HepG2 (cell line): ENCODE data around the gene PIGL. TPM values are rescaled to one million over a fixed set of nuclear protein-coding genes. Genes with fewer than 3 reads are reported as not detected.

Experiments
- CHD2 ChIP-seq: IDR thresholded peaks from 2 replicates; pipeline ENCODE4 v1.6.1; 2011; ENCODE audit warnings: low read depth, low read length, improper control_type of control experiment
- ELF1 ChIP-seq: sonication (generic); formaldehyde crosslinking; IDR thresholded peaks from 2 replicates; pipeline ENCODE4 v1.4.0; 2020; ENCODE audit warnings: missing genetic modification reagents
- ISX ChIP-seq: sonication (generic); formaldehyde crosslinking; conservative IDR thresholded peaks from 2 replicates; pipeline ENCODE4 v1.5.0; 2020; ENCODE audit warnings: missing genetic modification reagents
- KDM2A ChIP-seq: sonication (generic); formaldehyde crosslinking; IDR thresholded peaks from 2 replicates; pipeline ENCODE4 v1.4.0; 2020; ENCODE audit warnings: low read depth, missing genetic modification reagents, borderline replicate concordance
- MEIS1 ChIP-seq: sonication (generic); formaldehyde crosslinking; IDR thresholded peaks from 2 replicates; pipeline ENCODE4 v1.9.0; 2021; ENCODE audit warnings: mild to moderate bottlenecking, missing genetic modification reagents, moderate library complexity, borderline replicate concordance
- MXI1 ChIP-seq: IDR thresholded peaks from 3 replicates; pipeline ENCODE4 v1.6.1; 2012; ENCODE audit warnings: low read depth, low read length, inconsistent platforms, borderline replicate concordance
- PAX8 ChIP-seq: sonication (generic); formaldehyde crosslinking; IDR thresholded peaks from 2 replicates; pipeline ENCODE4 v1.8.0; 2022; ENCODE audit warnings: mild to moderate bottlenecking, missing genetic modification reagents, borderline replicate concordance
- PCBP2 ChIP-seq: fragments of 200-400 bp; formaldehyde crosslinking; optimal IDR thresholded peaks from 2 replicates; pipeline ENCODE3; 2018; ENCODE audit warnings: low read length, low read depth; ENCODE audit not compliant: poor library complexity, severe bottlenecking
- POGZ ChIP-seq: sonication (generic); formaldehyde crosslinking; IDR thresholded peaks from 2 replicates; pipeline ENCODE4 v1.4.0; 2020; ENCODE audit warnings: mild to moderate bottlenecking, missing genetic modification reagents
- RELA ChIP-seq: sonication (generic); formaldehyde crosslinking; IDR thresholded peaks from 2 replicates; pipeline ENCODE4 v1.4.0; 2020; ENCODE audit warnings: missing genetic modification reagents
- RFX3 ChIP-seq: IDR thresholded peaks from 2 replicates; pipeline ENCODE4 v1.6.1; 2016; ENCODE audit warnings: missing biosample characterization, missing genetic modification reagents
- SIN3A ChIP-seq: IDR thresholded peaks from 2 replicates; pipeline ENCODE4 v1.6.1; 2011; ENCODE audit warnings: low read depth, mild to moderate bottlenecking, control low read depth, low read length, borderline replicate concordance
- TEAD2 ChIP-seq: sonication (generic); formaldehyde crosslinking; IDR thresholded peaks from 2 replicates; pipeline ENCODE4 v1.9.0; 2021; ENCODE audit warnings: missing genetic modification reagents
- ZFP36 ChIP-seq: fragments of 150-350 bp; IDR thresholded peaks from 2 replicates; pipeline ENCODE4 v1.6.1; 2018; ENCODE audit warnings: borderline replicate concordance, low read length, low read depth; ENCODE audit not compliant: partially characterized antibody
- ZNF367 ChIP-seq: sonication (generic); formaldehyde crosslinking; IDR thresholded peaks from 2 replicates; pipeline ENCODE4 v1.4.0; 2020; ENCODE audit warnings: missing genetic modification reagents, borderline replicate concordance
- ZNF451 ChIP-seq: sonication (generic); formaldehyde crosslinking; IDR thresholded peaks from 2 replicates; pipeline ENCODE4 v1.5.0; 2020; ENCODE audit warnings: mild to moderate bottlenecking, missing genetic modification reagents
- ZNF644 ChIP-seq: IDR thresholded peaks from 2 replicates; pipeline ENCODE4 v1.6.1; 2016; ENCODE audit warnings: low read depth
- ZNF746 ChIP-seq: sonication (generic); formaldehyde crosslinking; IDR thresholded peaks from 2 replicates; pipeline ENCODE4 v1.8.0; 2022; ENCODE audit warnings: mild to moderate bottlenecking, missing genetic modification reagents
- ZNF788 ChIP-seq: sonication (generic); formaldehyde crosslinking; IDR thresholded peaks from 2 replicates; pipeline ENCODE4 v1.5.0; 2020; ENCODE audit warnings: mild to moderate bottlenecking, missing genetic modification reagents, borderline replicate concordance
- ZNF83 ChIP-seq: sonication (generic); formaldehyde crosslinking; IDR thresholded peaks from 2 replicates; pipeline ENCODE4 v1.4.0; 2020; ENCODE audit warnings: missing genetic modification reagents, mild to moderate bottlenecking, borderline replicate concordance
- ZSCAN30 ChIP-seq: sonication (generic); formaldehyde crosslinking; IDR thresholded peaks from 2 replicates; pipeline ENCODE4 v1.5.0; 2020; ENCODE audit warnings: mild to moderate bottlenecking, missing genetic modification reagents
- polyA plus RNA-seq, 8 experiments: library from polyadenylated mRNA; depleted of rRNA in 3 of 8; stranded (reverse) in 7 of 8; unstranded in 1 of 8; fragments of >200 nt; fragmentation: Illumina TruSeq in 4 of 8; extraction: Trizol in 4 of 8; gene quantifications; 2 replicates each; pipeline versions ENCODE4 v1.2.1 to v1.2.3, GENCODE V29; 2011 to 2016; ENCODE audit warnings: low read depth in 4 of 8, missing spikeins in 1 of 8, mixed read lengths in 1 of 8; ENCODE audit not compliant: insufficient read depth in 1 of 8
- total RNA-seq, 5 experiments: library from RNA; depleted of rRNA; stranded (reverse); fragments of >200 nt; fragmentation: Illumina TruSeq; extraction: Trizol; gene quantifications; 2 replicates each; pipeline ENCODE4 v1.2.3, GENCODE V29; 2016; ENCODE audit warnings: low read depth in 1 of 5
- TF ChIP-seq, protein P1 (sequence below): sonication (generic); formaldehyde crosslinking; IDR thresholded peaks from 2 replicates; pipeline ENCODE4 v1.4.0; 2020; ENCODE audit warnings: missing genetic modification reagents
- TF ChIP-seq, protein P2 (sequence below): sonication (generic); formaldehyde crosslinking; IDR thresholded peaks from 2 replicates; pipeline ENCODE4 v1.5.0; 2020; ENCODE audit warnings: missing genetic modification reagents, mild to moderate bottlenecking, borderline replicate concordance
- TF ChIP-seq, protein P3 (sequence below): fragments of 450-650 bp; IDR thresholded peaks from 2 replicates; pipeline ENCODE4 v1.6.1; 2017; ENCODE audit warnings: mild to moderate bottlenecking
- TF ChIP-seq, protein P4 (sequence below): sonication (generic); formaldehyde crosslinking; IDR thresholded peaks from 2 replicates; pipeline ENCODE4 v1.5.1; 2020; ENCODE audit warnings: missing genetic modification reagents, mild to moderate bottlenecking, borderline replicate concordance

The PIGL gene
- total and polyA plus RNA-seq, 2 of the 13 experiments (the other 11 are each of a cell fraction or from before 2014, with no cell fraction given) = 28.5 to 63.8 TPM

DNA sequence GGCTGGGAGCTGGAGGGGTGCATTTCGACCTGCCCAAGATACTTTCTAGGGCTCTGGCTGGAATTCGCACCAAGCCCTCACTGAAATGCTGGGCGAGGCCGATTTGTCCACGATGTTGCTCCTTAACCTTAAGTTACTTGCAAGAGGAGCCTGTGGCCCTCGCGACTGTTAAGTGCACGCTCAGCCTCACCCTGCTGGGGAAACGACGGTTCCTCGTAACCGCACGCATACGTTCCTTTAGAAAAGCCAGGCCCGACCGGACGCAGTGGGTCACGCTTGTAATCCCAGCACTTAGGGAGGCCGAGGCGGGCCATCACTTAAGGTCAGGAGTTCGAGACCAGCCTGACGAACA lies 1.1 kb upstream of the PIGL start (continued):
- TF ChIP-seq, protein P1, sequence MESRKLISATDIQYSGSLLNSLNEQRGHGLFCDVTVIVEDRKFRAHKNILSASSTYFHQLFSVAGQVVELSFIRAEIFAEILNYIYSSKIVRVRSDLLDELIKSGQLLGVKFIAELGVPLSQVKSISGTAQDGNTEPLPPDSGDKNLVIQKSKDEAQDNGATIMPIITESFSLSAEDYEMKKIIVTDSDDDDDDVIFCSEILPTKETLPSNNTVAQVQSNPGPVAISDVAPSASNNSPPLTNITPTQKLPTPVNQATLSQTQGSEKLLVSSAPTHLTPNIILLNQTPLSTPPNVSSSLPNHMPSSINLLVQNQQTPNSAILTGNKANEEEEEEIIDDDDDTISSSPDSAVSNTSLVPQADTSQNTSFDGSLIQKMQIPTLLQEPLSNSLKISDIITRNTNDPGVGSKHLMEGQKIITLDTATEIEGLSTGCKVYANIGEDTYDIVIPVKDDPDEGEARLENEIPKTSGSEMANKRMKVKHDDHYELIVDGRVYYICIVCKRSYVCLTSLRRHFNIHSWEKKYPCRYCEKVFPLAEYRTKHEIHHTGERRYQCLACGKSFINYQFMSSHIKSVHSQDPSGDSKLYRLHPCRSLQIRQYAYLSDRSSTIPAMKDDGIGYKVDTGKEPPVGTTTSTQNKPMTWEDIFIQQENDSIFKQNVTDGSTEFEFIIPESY (CRISPR knock-in tag) = no peak
- TF ChIP-seq ZNF451 (CRISPR knock-in tag) = no peak
- TF ChIP-seq CHD2 = no peak
- no peak for TF ChIP-seq SIN3A
- no peak for TF ChIP-seq PCBP2
- no peak for TF ChIP-seq ELF1
- no peak for TF ChIP-seq MXI1
- no peak for TF ChIP-seq ZNF83 (CRISPR knock-in tag)
- 0 out of 2 replicates have a peak, but pooled peaks have one; percentile 16 for TF ChIP-seq ZNF788
- TF ChIP-seq ZFP36 = no peak
- TF ChIP-seq KDM2A = no peak; the same call in 1 of the 2 replicates
- no peak for TF ChIP-seq RFX3 (CRISPR knock-in tag)
- TF ChIP-seq, protein P2, sequence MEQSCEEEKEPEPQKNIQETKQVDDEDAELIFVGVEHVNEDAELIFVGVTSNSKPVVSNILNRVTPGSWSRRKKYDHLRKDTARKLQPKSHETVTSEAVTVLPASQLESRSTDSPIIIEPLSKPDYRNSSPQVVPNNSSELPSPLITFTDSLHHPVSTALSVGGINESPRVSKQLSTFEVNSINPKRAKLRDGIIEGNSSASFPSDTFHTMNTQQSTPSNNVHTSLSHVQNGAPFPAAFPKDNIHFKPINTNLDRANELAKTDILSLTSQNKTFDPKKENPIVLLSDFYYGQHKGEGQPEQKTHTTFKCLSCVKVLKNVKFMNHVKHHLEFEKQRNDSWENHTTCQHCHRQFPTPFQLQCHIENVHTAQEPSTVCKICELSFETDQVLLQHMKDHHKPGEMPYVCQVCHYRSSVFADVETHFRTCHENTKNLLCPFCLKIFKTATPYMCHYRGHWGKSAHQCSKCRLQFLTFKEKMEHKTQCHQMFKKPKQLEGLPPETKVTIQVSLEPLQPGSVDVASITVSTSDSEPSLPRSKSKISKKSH (CRISPR knock-in tag) = no peak
- TF ChIP-seq POGZ (CRISPR knock-in tag) = no peak
- no peak for TF ChIP-seq ISX (CRISPR knock-in tag)
- no peak for TF ChIP-seq ZNF644 (CRISPR knock-in tag)
- no peak for TF ChIP-seq ZNF367 (CRISPR knock-in tag)
- TF ChIP-seq, protein P3, sequence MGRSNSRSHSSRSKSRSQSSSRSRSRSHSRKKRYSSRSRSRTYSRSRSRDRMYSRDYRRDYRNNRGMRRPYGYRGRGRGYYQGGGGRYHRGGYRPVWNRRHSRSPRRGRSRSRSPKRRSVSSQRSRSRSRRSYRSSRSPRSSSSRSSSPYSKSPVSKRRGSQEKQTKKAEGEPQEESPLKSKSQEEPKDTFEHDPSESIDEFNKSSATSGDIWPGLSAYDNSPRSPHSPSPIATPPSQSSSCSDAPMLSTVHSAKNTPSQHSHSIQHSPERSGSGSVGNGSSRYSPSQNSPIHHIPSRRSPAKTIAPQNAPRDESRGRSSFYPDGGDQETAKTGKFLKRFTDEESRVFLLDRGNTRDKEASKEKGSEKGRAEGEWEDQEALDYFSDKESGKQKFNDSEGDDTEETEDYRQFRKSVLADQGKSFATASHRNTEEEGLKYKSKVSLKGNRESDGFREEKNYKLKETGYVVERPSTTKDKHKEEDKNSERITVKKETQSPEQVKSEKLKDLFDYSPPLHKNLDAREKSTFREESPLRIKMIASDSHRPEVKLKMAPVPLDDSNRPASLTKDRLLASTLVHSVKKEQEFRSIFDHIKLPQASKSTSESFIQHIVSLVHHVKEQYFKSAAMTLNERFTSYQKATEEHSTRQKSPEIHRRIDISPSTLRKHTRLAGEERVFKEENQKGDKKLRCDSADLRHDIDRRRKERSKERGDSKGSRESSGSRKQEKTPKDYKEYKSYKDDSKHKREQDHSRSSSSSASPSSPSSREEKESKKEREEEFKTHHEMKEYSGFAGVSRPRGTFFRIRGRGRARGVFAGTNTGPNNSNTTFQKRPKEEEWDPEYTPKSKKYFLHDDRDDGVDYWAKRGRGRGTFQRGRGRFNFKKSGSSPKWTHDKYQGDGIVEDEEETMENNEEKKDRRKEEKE = no peak
- TF ChIP-seq, protein P4, sequence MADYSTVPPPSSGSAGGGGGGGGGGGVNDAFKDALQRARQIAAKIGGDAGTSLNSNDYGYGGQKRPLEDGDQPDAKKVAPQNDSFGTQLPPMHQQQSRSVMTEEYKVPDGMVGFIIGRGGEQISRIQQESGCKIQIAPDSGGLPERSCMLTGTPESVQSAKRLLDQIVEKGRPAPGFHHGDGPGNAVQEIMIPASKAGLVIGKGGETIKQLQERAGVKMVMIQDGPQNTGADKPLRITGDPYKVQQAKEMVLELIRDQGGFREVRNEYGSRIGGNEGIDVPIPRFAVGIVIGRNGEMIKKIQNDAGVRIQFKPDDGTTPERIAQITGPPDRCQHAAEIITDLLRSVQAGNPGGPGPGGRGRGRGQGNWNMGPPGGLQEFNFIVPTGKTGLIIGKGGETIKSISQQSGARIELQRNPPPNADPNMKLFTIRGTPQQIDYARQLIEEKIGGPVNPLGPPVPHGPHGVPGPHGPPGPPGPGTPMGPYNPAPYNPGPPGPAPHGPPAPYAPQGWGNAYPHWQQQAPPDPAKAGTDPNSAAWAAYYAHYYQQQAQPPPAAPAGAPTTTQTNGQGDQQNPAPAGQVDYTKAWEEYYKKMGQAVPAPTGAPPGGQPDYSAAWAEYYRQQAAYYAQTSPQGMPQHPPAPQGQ (CRISPR knock-in tag) = no peak
- no peak for TF ChIP-seq ZNF746 (CRISPR knock-in tag)
- TF ChIP-seq RELA (CRISPR knock-in tag) = no peak
- no peak for TF ChIP-seq ZSCAN30 (CRISPR knock-in tag)
- no peak for TF ChIP-seq MEIS1
- TF ChIP-seq PAX8 (CRISPR knock-in tag) = no peak
- TF ChIP-seq TEAD2 = no peak
